ENCODE results near the gene SPTSSB. TPM values are rescaled to one million over a fixed set of nuclear protein-coding genes. Genes with fewer than 3 reads are reported as not detected.

SPTSSB gene
- total and polyA plus RNA-seq, 2 donors from 2014 or later = 0.52 to 7.8 TPM

- DNase-seq (no peak), FAIRE-seq (no peak)
- TF ChIP-seq CTCF (IDR thresholded peaks at IDR 0.05; ENCODE audit: borderline replicate concordance, extremely low read depth, insufficient read depth) = no peak
- Histone ChIP-seq H3K27me3 (ENCODE audit: control insufficient read depth, insufficient read depth, low read length) (no peaks in the 10 kb centered on the region), H3K9me3 (ENCODE audit: control insufficient read depth in 2 of 3, insufficient read depth in 1 of 3, low read length in 3 of 3) (no peaks in the 10 kb centered on the region), H3K4me3 (ENCODE audit: low read length in 3 of 3) (no peak overlapping the region), H3K9ac (ENCODE audit: low read length in 3 of 3) (no peak overlapping the region), H3K27ac (ENCODE audit: low read depth in 2 of 2, low read length in 2 of 2) (no peak overlapping the region), H3K4me1 (ENCODE audit: control insufficient read depth in 2 of 3, insufficient read depth in 2 of 3, low read depth in 1 of 3, low read length in 3 of 3) (no peaks in the 10 kb centered on the region), H3K36me3 (ENCODE audit: control insufficient read depth in 2 of 3, insufficient read depth in 3 of 3, low read length in 3 of 3) (no peaks in the 10 kb centered on the region)
- intact Hi-C loops (cut with DNase I) = no loop called here
These were observed 33.8 kb upstream of the SPTSSB start for GRCh38 chr3:161405087-161405486.

GRCh38 chr3:161403251-161403650 is 31.9 kb upstream of the SPTSSB start:
- no peaks in the 10 kb centered on the region for H3K36me3 ChIP-seq (ENCODE audit: control insufficient read depth in 2 of 3, insufficient read depth in 3 of 3, low read length in 3 of 3)
- no peak overlapping the region for H3K27ac ChIP-seq (ENCODE audit: low read depth in 2 of 2, low read length in 2 of 2)
- no peaks in the 10 kb centered on the region for H3K4me1 ChIP-seq (ENCODE audit: control insufficient read depth in 2 of 3, insufficient read depth in 2 of 3, low read depth in 1 of 3, low read length in 3 of 3)
- no peak for TF ChIP-seq CTCF (IDR thresholded peaks at IDR 0.05; ENCODE audit: borderline replicate concordance, extremely low read depth, insufficient read depth)
- no peak overlapping the region for H3K9ac ChIP-seq (ENCODE audit: low read length in 3 of 3)
- H3K4me3 ChIP-seq (ENCODE audit: low read length in 3 of 3) = no peak overlapping the region
- no peaks in the 10 kb centered on the region for H3K9me3 ChIP-seq (ENCODE audit: control insufficient read depth in 2 of 3, insufficient read depth in 1 of 3, low read length in 3 of 3)
- DNase-seq (no peak), FAIRE-seq (no peak)
- no peaks in the 10 kb centered on the region for H3K27me3 ChIP-seq (ENCODE audit: control insufficient read depth, insufficient read depth, low read length)
- intact Hi-C loops (cut with DNase I) = no loop called here

GRCh38 chr3:161401389-161401788 is 30.1 kb upstream of the SPTSSB start:
- no peak for TF ChIP-seq CTCF (IDR thresholded peaks at IDR 0.05; ENCODE audit: borderline replicate concordance, extremely low read depth, insufficient read depth)
- Histone ChIP-seq H3K27me3 (ENCODE audit: control insufficient read depth, insufficient read depth, low read length) (no peaks in the 10 kb centered on the region), H3K4me1 (ENCODE audit: control insufficient read depth in 2 of 3, insufficient read depth in 2 of 3, low read depth in 1 of 3, low read length in 3 of 3) (no peaks in the 10 kb centered on the region), H3K4me3 (ENCODE audit: low read length in 3 of 3) (no peak overlapping the region), H3K9me3 (ENCODE audit: control insufficient read depth in 2 of 3, insufficient read depth in 1 of 3, low read length in 3 of 3) (no peaks in the 10 kb centered on the region), H3K27ac (ENCODE audit: low read depth in 2 of 2, low read length in 2 of 2) (no peak overlapping the region), H3K36me3 (ENCODE audit: control insufficient read depth in 2 of 3, insufficient read depth in 3 of 3, low read length in 3 of 3) (no peaks in the 10 kb centered on the region), H3K9ac (ENCODE audit: low read length in 3 of 3) (no peak overlapping the region)
- FAIRE-seq (no peak), DNase-seq (no peak)
- intact Hi-C loops (cut with DNase I) = no loop called here

- no peak overlapping the region for H3K4me3 ChIP-seq (ENCODE audit: low read length in 3 of 3)
- FAIRE-seq = no peak
- no peaks in the 10 kb centered on the region for H3K36me3 ChIP-seq (ENCODE audit: control insufficient read depth in 2 of 3, insufficient read depth in 3 of 3, low read length in 3 of 3)
- H3K27me3 ChIP-seq (ENCODE audit: control insufficient read depth, insufficient read depth, low read length) = no peaks in the 10 kb centered on the region
- H3K9me3 ChIP-seq (ENCODE audit: control insufficient read depth in 2 of 3, insufficient read depth in 1 of 3, low read length in 3 of 3) = no peaks in the 10 kb centered on the region
- TF ChIP-seq CTCF (IDR thresholded peaks at IDR 0.05; ENCODE audit: borderline replicate concordance, extremely low read depth, insufficient read depth) = no peak
- intact Hi-C loops (cut with DNase I) = no loop called here
- no peaks in the 10 kb centered on the region for H3K4me1 ChIP-seq (ENCODE audit: control insufficient read depth in 2 of 3, insufficient read depth in 2 of 3, low read depth in 1 of 3, low read length in 3 of 3)
- H3K27ac ChIP-seq (ENCODE audit: low read depth in 2 of 2, low read length in 2 of 2) = no peak overlapping the region
- no peak overlapping the region for H3K9ac ChIP-seq (ENCODE audit: low read length in 3 of 3)
- DNase-seq = no peak
These were observed 29.3 kb upstream of the SPTSSB start for GRCh38 chr3:161400650-161401049.
